ENCODE measurements around the gene TRMT61B.

TRMT61B gene

DNA sequence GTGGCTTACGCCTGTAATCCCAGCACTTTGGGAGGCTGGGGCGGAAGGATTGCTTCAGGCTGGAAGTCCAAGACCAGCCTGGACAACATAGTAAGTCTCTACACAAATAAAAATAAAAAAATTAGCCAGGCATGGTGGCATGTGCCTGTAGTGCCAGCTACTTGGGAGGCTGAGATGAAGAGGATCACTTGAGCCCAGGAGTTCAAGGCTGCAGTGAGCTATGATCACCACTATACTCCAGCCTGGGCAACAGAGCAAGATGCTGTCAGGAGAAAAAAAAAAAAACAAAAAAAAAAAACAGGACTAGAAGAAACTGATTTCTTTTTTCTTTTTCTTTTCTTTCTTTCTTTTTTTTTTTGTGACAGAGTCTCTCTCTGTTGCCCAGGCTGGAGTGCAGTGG, 45.9 kb downstream of the TRMT61B start:
- no peaks in the 10 kb centered on the region for H3K36me3 ChIP-seq (ENCODE audit: low read depth)
- TF ChIP-seq, protein P1, sequence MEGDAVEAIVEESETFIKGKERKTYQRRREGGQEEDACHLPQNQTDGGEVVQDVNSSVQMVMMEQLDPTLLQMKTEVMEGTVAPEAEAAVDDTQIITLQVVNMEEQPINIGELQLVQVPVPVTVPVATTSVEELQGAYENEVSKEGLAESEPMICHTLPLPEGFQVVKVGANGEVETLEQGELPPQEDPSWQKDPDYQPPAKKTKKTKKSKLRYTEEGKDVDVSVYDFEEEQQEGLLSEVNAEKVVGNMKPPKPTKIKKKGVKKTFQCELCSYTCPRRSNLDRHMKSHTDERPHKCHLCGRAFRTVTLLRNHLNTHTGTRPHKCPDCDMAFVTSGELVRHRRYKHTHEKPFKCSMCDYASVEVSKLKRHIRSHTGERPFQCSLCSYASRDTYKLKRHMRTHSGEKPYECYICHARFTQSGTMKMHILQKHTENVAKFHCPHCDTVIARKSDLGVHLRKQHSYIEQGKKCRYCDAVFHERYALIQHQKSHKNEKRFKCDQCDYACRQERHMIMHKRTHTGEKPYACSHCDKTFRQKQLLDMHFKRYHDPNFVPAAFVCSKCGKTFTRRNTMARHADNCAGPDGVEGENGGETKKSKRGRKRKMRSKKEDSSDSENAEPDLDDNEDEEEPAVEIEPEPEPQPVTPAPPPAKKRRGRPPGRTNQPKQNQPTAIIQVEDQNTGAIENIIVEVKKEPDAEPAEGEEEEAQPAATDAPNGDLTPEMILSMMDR (IDR thresholded peaks at IDR 0.05; ENCODE audit: poor library complexity, severe bottlenecking) = no peak
- H3K9me3 ChIP-seq (ENCODE audit: severe bottlenecking) = no peaks in the 10 kb centered on the region
- H3K4me1 ChIP-seq (ENCODE audit: insufficient read depth, poor library complexity, severe bottlenecking) = no peaks in the 10 kb centered on the region
- no peak overlapping the region for H3K4me3 ChIP-seq (ENCODE audit: severe bottlenecking)
- no peak overlapping the region for H3K27ac ChIP-seq (ENCODE audit: poor library complexity, severe bottlenecking)
- ATAC-seq (ENCODE audit: low read depth) = no peak
- H3K27me3 ChIP-seq (ENCODE audit: insufficient read depth, poor library complexity, severe bottlenecking) = no peaks in the 10 kb centered on the region
- no peak for DNase-seq (ENCODE audit: low spot score)

DNA sequence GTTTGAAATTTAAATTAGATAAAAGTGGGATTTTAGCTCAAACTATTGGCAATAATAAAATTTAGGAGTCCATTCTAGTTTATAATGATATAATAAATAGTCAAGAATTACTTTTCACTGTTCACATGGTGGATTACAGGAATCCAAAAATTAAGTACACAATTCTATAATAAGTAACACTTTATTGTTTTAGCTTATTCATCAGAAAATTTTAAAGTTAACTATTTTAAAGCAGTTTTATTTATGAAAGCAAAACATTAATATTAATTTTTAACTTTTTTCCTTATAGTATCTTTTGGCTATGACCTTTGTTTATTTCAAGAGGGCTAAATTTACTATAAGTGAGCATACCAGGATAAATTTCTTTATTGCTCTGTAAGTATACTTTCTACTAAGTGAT, 48.1 kb downstream of the TRMT61B start:
- TF ChIP-seq, protein P1 (IDR thresholded peaks at IDR 0.05; ENCODE audit: poor library complexity, severe bottlenecking) = no peak
- no peak for ATAC-seq (ENCODE audit: low read depth)
- H3K9me3 ChIP-seq (ENCODE audit: severe bottlenecking) = no peaks in the 10 kb centered on the region
- H3K4me3 ChIP-seq (ENCODE audit: severe bottlenecking) = no peak overlapping the region
- no peaks in the 10 kb centered on the region for H3K4me1 ChIP-seq (ENCODE audit: insufficient read depth, poor library complexity, severe bottlenecking)
- H3K27ac ChIP-seq (ENCODE audit: poor library complexity, severe bottlenecking) = no peak overlapping the region
- no peak for DNase-seq (ENCODE audit: low spot score)
- no peaks in the 10 kb centered on the region for H3K36me3 ChIP-seq (ENCODE audit: low read depth)
- no peaks in the 10 kb centered on the region for H3K27me3 ChIP-seq (ENCODE audit: insufficient read depth, poor library complexity, severe bottlenecking)

DNA sequence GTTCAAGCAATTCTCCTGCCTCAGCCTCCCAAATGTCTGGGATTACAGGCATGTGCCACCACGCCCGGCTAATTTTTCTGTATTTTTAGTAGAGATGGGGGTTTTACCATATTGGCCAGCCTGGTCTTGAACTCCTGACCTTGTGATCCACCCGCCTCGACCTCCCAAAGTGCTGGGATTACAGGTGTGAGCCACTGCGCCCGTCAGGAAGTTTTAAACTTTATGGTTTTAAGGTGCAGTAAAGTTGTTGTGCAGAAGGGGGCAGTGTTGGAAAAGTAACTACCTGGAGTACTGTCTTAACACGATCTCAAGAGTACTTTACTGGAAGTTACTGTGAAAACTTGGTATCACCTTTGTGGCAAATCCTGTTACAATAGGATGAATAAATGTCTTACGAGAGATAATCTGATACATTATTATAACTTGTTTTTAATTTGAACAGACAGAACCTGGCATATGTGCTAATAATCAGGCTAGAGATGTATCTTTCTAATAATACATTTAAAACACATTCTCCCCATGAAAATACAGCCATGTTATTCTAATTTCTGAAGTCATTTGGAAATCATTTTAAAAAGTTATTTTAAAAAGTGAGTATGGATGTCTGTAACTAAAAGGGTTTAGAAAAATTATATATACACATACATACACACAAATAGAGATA, 48.7 kb downstream of the TRMT61B start:
- H3K4me1 ChIP-seq (ENCODE audit: insufficient read depth, poor library complexity, severe bottlenecking) = no peaks in the 10 kb centered on the region
- no peak overlapping the region for H3K27ac ChIP-seq (ENCODE audit: poor library complexity, severe bottlenecking)
- TF ChIP-seq, protein P1 (IDR thresholded peaks at IDR 0.05; ENCODE audit: poor library complexity, severe bottlenecking) = peak; percentile 89
- no peaks in the 10 kb centered on the region for H3K36me3 ChIP-seq (ENCODE audit: low read depth)
- DNase-seq (ENCODE audit: low spot score) = no peak
- peak; percentile 69 for ATAC-seq (ENCODE audit: low read depth)
- no peaks in the 10 kb centered on the region for H3K9me3 ChIP-seq (ENCODE audit: severe bottlenecking)
- no peak overlapping the region for H3K4me3 ChIP-seq (ENCODE audit: severe bottlenecking)
- H3K27me3 ChIP-seq (ENCODE audit: insufficient read depth, poor library complexity, severe bottlenecking) = no peaks in the 10 kb centered on the region

DNA sequence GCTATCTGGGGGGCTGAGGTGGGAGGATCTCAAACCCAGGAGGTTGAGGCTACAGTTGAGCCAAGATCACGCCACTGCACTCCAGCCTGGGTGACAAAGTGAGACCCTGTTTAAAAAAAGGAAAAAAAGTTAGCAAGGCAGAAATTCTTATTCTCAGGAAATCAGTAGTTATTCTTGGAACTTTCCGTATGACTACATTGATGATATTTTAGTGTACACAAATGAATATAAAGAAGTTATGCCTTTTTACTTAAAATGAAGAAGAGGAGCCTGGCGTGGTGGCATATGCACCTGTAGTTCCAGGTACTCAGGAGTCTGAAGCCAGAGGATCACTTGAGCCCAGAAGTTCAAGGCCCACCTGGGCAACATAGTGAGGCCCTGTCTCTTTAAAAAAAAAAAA, 52.1 kb downstream of the TRMT61B start:
- ATAC-seq (ENCODE audit: low read depth) (no peak), DNase-seq (ENCODE audit: low spot score) (no peak)
- no peak overlapping the region for H3K27ac ChIP-seq (ENCODE audit: poor library complexity, severe bottlenecking)
- no peaks in the 10 kb centered on the region for H3K27me3 ChIP-seq (ENCODE audit: insufficient read depth, poor library complexity, severe bottlenecking)
- H3K9me3 ChIP-seq (ENCODE audit: severe bottlenecking) = no peaks in the 10 kb centered on the region
- no peaks in the 10 kb centered on the region for H3K36me3 ChIP-seq (ENCODE audit: low read depth)
- no peaks in the 10 kb centered on the region for H3K4me1 ChIP-seq (ENCODE audit: insufficient read depth, poor library complexity, severe bottlenecking)
- TF ChIP-seq, protein P1 (IDR thresholded peaks at IDR 0.05; ENCODE audit: poor library complexity, severe bottlenecking) = no peak
- H3K4me3 ChIP-seq (ENCODE audit: severe bottlenecking) = no peak overlapping the region
